Measurements from ENCODE around the gene ADRA2B. TPM values are rescaled to one million over a fixed set of nuclear protein-coding genes. Genes with fewer than 3 reads are reported as not detected.

Gene ADRA2B
- total and polyA plus RNA-seq, 2 donors (not counting 1 experiment from before 2014, with no cell fraction given) = 0.27 to 0.46 TPM

- CTCF ChIA-PET = no interaction called here
- intact Hi-C loops (cut with micrococcal nuclease) = no loop called here
These were observed 33.9 kb downstream of the ADRA2B start for GRCh38 chr2:96082211-96083063.

More at GRCh38 chr2:96082211-96083063, 33.9 kb downstream of the ADRA2B start:
- Mint-ChIP-seq H3K27ac (no peak overlapping the region), H3K4me1 (no peaks in the 10 kb centered on the region), H3K4me3 (no peak overlapping the region), H3K9me3 (ENCODE audit: insufficient read depth) (no peaks in the 10 kb centered on the region), H3K27me3 (peaks cover 37% of the 10 kb centered on the region)
- H3K9me3 ChIP-seq (ENCODE audit: control extremely low read depth in 1 of 3, control insufficient read depth in 2 of 3, insufficient read depth in 1 of 3, low read length in 2 of 3) = peaks cover 0 to 12% (median 0%) of the 10 kb centered on the region in 3 donors
- ATAC-seq (ENCODE audit: low read depth) (no peak), DNase-seq (no peak)
- no peak overlapping the region for H3K27ac ChIP-seq (ENCODE audit: low read length in 2 of 2)
- no peaks in the 10 kb centered on the region for H3K36me3 ChIP-seq (replicated peaks in 1 of 2; ENCODE audit: control extremely low read depth in 1 of 2, control insufficient read depth in 1 of 2, extremely low read depth in 1 of 2, insufficient read depth in 2 of 2, low read length in 1 of 2)
- POLR2A ChIA-PET = no interaction called here
- no peaks in the 10 kb centered on the region for H3K79me2 ChIP-seq (ENCODE audit: control insufficient read depth, insufficient read depth, low read length)
- no peaks in the 10 kb centered on the region for H3K4me1 ChIP-seq (ENCODE audit: control insufficient read depth in 2 of 2, insufficient read depth in 2 of 2, low read length in 2 of 2)
- no peak overlapping the region for H3K9ac ChIP-seq (ENCODE audit: low read length)
- no peaks in the 10 kb centered on the region for H4K20me1 ChIP-seq (ENCODE audit: control insufficient read depth, insufficient read depth, low read length, poor library complexity, severe bottlenecking)
- no peak overlapping the region for H3K4me3 ChIP-seq (ENCODE audit: control extremely low read depth in 1 of 5, extremely low read depth in 1 of 5, insufficient read depth in 1 of 5, low read depth in 2 of 5, low read length in 4 of 5)
- 92% methylated on average over 13 of the region's 14 CpGs for WGBS (ENCODE audit: insufficient coverage)
- TF ChIP-seq EZH2 (IDR thresholded peaks at IDR 0.05; ENCODE audit: borderline replicate concordance, insufficient read depth, low read depth, low read length, poor library complexity, severe bottlenecking) (no peak), CTCF (IDR thresholded peaks at IDR 0.05) (no peak)
- H3K27me3 ChIP-seq (replicated peaks in 1 of 4; ENCODE audit: control extremely low read depth in 1 of 4, control insufficient read depth in 3 of 4, insufficient read depth in 4 of 4, low read length in 3 of 4) = peaks cover 0 to 12% (median 0%) of the 10 kb centered on the region in 4 experiments
- H2AFZ ChIP-seq (ENCODE audit: insufficient read depth, low read depth, low read length, poor library complexity, severe bottlenecking) = no peak overlapping the region
- H3K4me2 ChIP-seq (replicated peaks; ENCODE audit: low read depth, low read length, poor library complexity, severe bottlenecking) = no peak overlapping the region
